Activated CD8-positive, alpha-beta memory T cell treated with anti-CD3 and anti-CD28 coated beads, Interleukin-2, amount 50 U/mL, for 24 hours (primary cell): ENCODE data around the gene ZDHHC11.
"Not testable (repeated sequence)": the region's sequence is repeated elsewhere in the genome, so short reads cannot be mapped to it uniquely, and the experiment has no call there.

Experiments
- DNase-seq: peaks from one replicate; pipeline ENCODE4 v3.0.0-alpha.2; 2020; ENCODE audit errors: extremely low read depth

Gene ZDHHC11

GRCh38 chr5:747303-747844 lies 103.4 kb downstream of the ZDHHC11 start:
- not testable (repeated sequence) for DNase-seq

DNA sequence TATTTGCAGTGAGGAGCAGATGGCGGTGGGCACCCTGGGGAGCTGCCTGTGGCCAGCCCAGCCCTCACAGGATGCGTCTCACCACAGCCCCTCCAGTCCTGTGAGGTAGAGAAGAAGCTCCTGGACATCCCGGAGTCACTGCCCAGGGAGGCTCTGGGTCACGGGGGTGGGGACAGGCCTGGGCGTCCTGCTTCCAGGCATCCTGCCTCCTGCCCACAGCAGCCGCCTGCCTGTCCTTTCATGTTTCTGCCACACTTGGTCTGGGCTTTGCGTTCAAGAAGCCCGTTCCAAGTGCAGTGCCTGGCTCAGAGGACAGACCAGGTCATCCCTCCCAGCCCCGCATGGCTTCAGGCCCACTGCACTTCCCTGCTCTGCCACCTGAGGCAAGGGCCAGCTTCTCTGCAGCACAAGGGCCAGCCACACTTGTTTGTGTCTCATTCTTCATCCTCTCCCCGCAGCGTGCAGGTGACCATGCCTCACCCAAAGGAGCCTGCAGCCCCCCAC lies 104.5 kb downstream of the ZDHHC11 start:
- DNase-seq, result no peak
